Hematopoietic multipotent progenitor cell (in vitro differentiated cells): ENCODE measurements around the gene OR52N4. TPM values are rescaled to one million over a fixed set of nuclear protein-coding genes. Genes with fewer than 3 reads are reported as not detected.
A peak's percentile ranks its signal among the peaks of the same experiment; 100 is the strongest.
"Not testable (repeated sequence)": the region's sequence is repeated elsewhere in the genome, so short reads cannot be mapped to it uniquely, and the experiment has no call there.

ENCODE experiments used
- DNase-seq, 3 donors: peaks; one replicate each; pipeline ENCODE4 v3.0.0-alpha.2; 2011 to 2015; ENCODE audit warnings: low read depth in 2 of 3, low spot score in 2 of 3
- total RNA-seq: library from RNA; depleted of rRNA; stranded (reverse); fragments of >200 nt; gene quantifications from one replicate; pipeline ENCODE4 v1.2.3, GENCODE V29; 2012

Gene OR52N4
- 1.3 TPM for total RNA-seq

DNA sequence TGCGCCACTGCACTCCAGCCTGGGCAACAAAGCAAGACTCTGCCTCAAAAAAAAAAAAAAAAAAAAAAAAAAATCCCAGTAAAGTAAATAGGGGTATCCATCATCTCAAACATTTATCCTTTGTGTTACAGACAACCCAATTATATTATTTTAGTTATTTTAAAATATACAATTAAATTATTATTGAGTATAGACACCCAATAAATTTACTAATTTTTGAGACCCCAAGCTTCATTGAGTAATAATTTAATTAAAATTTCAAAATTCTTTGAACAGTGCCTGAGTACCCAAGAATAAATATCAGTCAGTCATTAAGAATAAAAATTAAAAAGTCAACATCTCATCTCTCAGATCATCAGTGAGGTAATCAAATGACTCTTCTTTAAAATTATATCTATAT lies at the start of gene OR52N4:
OR52N4 (plus strand) TSS at position 301 of the 400 bp plus-strand sequence. CDS start 498 bp downstream, outside the sequence.
- DNase-seq: no peak

DNA sequence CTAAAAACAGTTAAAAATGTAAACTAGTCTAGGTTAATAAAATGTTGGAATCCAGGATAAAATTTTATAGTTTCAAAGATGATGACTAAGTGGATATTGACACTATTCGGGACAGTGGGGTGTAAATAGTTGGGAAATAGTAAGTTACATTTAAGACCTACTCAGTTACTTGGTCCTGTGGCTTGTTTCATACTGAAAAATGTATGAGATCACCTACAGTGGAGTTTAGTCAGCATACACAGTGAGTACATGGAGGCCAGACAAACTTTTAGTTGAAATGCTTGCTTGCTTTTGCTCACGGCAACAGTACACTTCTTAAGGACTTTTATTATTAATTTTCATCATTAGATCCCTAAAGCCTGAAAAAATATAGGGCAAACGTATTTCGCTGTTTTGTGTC lies 48.4 kb upstream of the OR52N4 start:
- no peak for DNase-seq

DNA sequence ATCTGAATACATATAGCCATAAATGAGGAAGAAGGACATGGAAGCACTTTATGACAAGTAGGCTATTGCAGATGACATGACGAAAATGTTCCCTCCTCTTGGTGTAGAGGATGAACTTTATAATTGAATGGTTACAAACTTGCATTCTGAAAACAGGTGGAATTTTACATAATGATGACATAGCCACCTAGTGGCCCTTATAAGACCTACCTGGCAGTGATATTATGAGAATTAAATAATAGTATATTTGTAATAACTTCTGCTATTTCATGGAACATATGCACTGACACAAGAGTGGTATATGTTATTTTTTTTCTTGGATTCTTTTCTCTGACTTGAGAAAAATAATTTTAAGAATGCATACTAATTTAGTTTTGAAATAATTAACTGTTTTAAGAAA lies 41.5 kb upstream of the OR52N4 start:
- DNase-seq: peak in 1 of 3 donors; percentile 32

DNA sequence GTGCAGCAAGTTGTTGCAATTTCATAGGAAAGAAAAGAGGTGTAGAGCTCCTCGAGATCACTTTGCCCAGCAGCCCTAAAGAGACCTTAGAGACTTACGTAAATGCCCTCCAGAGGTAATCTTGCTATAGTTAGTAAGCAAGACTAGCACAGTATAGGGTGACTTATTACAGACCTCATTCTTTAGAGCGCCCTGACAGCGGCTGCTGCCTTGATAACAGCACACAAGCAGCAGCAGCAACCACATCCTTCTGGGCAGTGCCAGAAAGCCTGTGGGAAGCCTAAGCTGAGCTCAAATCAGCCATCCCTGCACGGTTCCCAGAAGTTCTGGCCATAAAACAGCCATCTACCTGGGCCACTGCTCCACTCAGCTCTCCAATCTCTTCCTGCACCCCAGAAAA lies 40.3 kb upstream of the OR52N4 start:
- peak in 1 of 3 donors; percentile 68 for DNase-seq

DNA sequence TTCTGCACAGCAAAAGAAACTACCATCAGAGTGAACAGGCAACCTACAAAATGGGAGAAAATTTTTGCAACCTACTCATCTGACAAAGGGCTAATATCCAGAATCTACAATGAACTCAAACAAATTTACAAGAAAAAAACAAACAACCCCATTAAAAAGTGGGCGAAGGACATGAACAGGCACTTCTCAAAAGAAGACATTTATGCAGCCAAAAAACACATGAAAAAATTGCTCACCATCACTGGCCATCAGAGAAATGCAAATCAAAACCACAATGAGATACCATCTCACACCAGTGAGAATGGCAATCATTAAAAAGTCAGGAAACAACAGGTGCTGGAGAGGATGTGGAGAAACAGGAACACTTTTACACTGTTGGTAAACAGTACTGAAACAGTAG lies 37.5 kb upstream of the OR52N4 start:
- not testable (repeated sequence) for DNase-seq

DNA sequence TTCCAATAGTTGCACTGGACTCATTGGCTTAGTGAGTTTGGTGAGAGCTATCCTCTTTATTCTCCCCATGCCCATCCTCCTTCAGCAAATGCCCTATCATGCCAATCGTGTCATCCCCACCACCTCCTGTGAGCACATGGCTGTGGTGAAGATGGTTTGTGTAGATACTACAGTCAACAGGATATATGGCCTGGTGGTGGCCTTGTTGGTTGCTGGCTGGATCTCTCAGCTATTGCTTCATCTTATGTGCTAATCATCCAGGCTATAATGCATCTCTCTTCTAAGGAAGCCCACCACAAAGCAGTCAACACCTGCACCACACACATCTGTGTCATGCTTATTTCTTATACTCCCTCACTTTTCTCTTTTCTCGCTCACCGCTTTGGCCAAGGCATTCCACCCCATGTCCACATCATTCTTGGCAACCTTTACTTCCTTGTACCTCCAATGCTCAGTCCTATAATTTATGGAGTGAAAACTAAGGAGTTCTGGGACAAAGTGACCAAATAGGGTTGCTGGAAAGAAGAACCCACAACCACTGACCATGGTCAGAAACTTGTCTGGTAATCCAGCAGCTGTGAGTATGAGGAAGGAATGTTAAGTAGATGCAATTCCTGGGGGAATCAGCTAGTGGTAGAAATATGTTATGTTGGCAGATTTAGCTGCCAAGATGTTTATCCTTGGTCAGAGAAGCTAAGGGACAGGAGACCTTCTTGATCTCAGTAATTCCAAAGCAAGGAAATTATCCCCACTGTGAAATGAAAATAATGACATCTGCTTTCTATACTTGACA lies 34.1 kb upstream of the OR52N4 start:
- DNase-seq: peak in 1 of 3 donors; percentile 11

DNA sequence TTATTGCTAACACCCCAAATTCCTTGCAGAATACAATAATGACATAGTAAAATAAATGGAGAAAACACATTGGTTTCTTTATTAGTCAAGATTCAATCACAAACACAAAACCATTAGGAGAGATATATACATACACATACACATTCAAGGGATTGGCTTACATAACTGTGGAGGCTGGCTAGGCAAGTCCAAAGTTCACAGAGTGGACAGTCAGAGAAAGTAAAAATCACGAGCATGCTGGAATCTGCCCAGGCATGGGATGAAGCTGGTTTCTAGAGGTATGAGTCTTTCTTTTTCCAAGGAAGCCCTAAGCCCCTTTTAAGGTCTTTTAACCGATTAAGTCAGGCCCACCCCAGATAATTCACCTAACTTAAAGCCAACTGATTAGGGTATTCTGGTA lies 31.4 kb upstream of the OR52N4 start:
- no peak for DNase-seq

DNA sequence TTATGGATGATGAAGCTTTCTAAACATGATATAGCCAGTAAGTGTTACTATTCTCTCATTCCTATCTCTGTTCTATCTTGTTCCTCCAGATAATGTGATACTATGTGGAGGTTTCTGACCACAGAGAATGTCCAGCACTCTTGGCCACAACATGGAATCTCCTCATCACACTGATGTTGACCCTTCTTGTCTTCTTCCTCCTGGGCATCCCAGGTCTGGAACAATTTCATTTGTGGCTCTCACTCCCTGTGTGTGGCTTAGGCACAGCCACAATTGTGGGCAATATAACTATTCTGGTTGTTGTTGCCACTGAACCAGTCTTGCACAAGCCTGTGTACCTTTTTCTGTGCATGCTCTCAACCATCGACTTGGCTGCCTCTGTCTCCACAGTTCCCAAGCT lies 27.7 kb upstream of the OR52N4 start:
- DNase-seq: no peak

DNA sequence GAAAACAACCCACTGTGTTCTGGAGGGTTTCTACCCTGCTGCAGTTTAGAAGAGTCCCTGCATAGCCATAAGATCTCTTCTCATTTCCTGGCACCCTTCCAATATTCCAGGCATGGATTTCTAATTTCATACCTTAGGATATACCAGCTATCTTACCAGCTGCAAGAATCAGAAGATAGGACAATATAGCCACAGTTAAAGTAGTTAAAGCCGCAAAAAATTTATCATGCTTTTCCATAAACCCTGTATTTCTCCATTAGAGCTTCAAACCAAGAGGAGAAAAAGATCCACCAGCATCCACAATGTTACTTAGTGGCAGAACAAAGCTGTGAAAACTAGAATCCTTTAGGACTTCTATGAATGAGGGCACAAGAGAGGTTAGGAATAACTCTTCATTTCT lies 26.4 kb upstream of the OR52N4 start:
- DNase-seq: no peak

DNA sequence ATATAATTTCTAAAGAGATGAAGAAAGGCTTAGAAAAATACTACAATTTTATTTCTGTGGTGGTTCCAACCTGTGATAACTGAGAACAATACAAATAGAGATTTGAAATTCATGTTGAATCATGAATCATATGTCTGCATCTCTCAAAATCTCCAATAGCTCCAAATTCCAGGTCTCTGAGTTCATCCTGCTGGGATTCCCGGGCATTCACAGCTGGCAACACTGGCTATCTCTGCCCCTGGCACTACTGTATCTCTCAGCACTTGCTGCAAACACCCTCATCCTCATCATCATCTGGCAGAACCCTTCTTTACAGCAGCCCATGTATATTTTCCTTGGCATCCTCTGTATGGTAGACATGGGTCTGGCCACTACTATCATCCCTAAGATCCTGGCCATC lies 17.6 kb upstream of the OR52N4 start, which contains the start of gene OR56B1:
OR56B1 (plus strand) TSS at position 53 of the 400 bp plus-strand sequence; CDS start at position 122, 69 bp downstream.
- DNase-seq: no peak

DNA sequence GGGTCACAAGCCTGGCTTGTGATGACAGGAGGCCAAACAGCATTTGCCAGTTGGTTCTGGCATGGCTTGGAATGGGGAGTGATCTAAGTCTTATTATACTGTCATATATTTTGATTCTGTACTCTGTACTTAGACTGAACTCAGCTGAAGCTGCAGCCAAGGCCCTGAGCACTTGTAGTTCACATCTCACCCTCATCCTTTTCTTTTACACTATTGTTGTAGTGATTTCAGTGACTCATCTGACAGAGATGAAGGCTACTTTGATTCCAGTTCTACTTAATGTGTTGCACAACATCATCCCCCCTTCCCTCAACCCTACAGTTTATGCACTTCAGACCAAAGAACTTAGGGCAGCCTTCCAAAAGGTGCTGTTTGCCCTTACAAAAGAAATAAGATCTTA lies 17.0 kb upstream of the OR52N4 start:
- DNase-seq: no peak

DNA sequence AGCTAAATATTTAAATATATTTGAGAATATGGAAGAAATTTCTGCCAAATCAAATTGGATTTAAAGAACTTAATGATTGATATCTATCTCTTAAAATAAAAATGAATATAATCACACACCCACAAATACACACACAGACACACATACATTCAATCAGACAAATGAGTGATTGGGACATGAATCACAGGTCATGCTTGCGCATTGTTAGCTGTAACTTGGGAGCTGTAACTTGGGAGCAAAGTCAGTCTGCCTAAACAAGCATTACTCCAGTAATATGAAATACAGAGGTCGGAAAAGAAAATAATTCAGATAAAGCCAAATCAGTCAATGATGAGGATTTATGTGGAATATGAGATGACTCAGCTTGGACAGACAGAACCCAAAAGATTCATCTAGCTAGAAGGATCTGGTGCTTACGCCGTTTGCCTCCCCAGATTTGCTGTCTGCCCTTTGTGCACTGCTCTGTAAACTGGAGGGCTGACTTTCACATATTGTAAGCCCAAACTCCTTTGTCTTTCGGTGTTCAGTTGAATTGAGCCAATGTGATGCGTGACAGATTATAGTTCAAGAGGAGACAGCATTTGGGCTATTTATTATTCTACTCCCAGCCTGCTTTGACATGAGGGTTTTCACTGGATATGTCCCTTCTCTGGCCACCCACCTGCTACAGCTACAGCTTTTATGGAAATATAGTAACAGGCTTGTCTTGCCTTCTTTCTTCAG lies 16.2 kb upstream of the OR52N4 start:
- no peak for DNase-seq

DNA sequence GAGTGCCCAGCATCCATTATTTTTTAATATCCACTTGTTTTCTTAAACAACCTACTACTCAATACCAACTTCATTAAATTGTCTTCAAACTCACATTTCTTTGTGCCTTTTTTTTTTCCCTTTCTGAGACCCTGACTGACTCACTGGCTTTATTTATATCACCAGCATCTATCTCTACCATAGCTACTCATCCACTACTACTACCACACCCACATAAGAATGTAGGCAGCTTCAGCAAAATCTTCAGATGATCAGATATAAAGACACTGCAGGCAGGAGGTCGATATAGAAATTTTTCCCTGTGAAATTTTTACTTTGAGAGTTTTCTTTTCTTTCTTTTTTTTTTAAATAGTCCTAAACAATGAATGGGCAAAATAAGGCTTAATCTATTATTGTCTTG lies 15.6 kb upstream of the OR52N4 start:
- no peak for DNase-seq

DNA sequence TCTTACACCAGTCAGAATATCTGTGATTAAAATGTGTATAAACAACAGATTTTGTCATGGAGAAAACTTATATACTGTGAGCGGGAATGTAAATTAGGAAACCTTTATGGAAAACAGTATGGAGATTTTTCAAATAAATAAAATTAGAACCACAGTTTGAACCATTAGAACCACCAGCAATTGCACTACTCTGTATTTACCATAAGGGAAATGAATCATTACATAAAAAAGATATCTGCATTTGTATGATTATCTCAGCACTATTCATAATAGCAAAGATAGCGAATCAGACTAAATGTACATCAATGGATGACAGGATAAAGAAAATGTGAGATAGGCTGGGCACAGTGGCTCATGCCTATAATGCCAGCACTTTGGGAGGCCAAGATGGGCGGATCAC lies 7.4 kb upstream of the OR52N4 start:
- no peak for DNase-seq

DNA sequence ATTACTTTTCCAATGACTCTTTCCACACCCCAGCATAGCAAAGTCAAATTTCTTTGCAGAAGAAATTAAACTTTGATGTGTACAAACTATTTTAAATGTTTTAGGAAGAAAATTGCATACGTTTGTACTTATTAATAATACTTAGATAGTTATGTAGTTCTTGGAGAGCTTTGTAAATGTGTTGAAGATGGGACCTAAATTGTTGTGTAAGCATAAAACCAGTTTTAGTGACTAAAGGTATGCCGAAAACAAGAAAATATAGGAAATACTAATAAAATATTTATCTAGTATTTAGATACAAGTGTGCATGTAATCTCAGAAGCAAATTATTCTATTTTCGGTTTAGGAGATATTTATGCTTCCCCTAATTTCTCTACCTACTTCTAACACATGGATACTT lies 4.2 kb upstream of the OR52N4 start:
- no peak for DNase-seq

DNA sequence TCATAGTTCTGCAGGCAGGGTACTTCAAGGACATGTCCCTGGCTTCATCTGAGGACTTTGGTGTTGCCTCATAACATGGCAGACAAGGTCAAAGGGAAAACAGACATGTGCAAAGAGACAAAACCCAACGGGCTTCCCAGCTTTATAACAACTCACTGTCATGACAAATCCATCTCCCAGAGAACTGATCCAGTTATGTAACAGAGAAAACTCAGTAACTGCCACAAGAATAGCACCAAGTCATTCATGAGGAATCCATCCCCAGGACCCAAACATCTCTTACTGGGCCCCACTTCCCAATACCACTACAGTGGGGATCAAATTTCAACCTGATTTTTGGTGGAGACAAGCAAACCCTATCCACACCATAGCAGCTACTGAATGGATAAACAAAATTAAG lies 13.0 kb downstream of the OR52N4 start:
- no peak for DNase-seq

DNA sequence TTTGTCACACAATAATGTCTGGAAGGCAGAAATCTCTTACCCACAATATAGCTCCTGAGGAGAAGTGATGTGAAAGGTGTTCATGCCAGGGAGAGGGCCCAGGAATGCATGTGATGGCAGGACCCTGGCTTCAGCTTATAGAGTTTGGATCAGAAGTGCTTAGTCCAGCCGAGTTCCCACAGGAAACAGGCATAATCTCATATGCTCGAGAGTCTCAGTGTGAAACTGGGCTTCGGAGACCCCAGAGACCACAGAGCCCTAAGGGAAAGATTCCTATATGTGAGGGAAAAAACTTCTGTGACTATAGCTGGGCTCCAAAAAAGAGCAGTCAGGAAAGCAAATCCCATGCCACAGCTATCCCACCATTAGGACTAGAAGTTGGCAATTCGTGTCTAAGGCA lies 29.2 kb downstream of the OR52N4 start, which contains the start of gene OR52N5:
OR52N5 (minus strand) TSS at position 101 of the 400 bp plus-strand sequence. CDS start 4,721 bp downstream, outside the sequence.
- no peak for DNase-seq

DNA sequence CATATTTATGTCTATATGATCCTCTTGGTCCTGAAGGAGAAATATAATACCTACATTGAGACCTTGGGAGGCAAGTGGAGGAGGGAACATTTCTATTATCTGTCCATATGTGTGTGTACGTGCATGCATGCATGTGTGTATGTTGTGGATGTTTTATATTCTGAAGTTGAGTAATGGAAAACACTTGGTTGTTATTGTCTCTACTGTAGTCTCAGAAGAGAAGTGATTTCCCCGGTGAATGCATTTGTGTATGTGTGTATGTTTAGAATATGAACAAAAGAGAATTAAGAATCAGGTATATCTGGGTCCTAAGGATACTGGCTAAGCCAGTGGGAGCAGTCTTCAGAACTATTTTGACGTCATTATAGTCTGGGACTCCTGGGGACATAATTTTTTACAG lies 37.1 kb downstream of the OR52N4 start, which contains the start of gene OR52N1:
OR52N1 (minus strand) TSS at position 101 of the 400 bp plus-strand sequence. CDS start 2,449 bp downstream, outside the sequence.
- DNase-seq: no peak

DNA sequence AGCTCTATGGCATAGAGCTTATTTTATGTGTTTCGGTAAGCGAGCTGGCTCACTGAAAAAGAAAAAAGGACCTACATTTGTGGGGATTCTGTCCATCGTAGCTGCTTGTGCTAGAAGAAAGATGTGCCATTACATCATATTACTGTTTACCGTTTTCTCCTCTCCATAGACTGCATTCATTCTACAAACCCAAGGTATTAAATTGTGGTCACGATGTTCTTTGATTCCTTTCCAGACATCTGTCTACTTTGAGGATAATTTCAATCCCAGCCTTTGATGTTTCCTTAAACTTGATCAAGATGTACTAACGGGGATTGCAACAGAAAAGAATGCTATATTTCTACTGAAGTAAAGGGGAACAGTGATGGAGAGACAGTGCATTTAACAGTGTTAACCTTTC lies 42.5 kb downstream of the OR52N4 start:
- DNase-seq: no peak

DNA sequence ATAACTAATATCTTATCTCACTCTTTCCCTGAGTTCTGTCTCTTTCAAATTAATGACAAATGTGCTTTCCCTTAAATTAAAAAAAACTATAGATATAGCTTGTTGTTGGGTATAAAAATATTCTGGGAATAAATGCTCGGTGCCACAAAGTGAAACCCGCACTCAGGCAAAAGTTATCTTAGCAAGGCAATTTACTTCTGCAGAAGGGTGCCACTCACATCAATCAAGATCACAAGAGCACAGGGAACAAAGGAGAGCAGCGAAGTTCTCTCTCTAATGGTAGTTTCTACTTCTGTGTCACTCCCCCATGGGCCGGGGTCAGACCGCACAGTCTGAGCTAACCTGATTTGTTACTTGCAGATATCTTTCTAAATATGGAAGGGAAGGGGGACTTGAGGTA lies 49.9 kb downstream of the OR52N4 start:
- no peak for DNase-seq
